ENCODE measurements around the gene EIF1AY. TPM values are rescaled to one million over a fixed set of nuclear protein-coding genes. Genes with fewer than 3 reads are reported as not detected.

The EIF1AY gene
- total and polyA plus RNA-seq, 2 of the 13 experiments (the other 11 are each of a cell fraction or from before 2014, with no cell fraction given), result 20.9 to 53.2 TPM

- TF ChIP-seq SNAPC4 (CRISPR knock-in tag; IDR thresholded peaks at IDR 0.05), result no peak
- TF ChIP-seq HNRNPL (IDR thresholded peaks at IDR 0.05; ENCODE audit: low read depth, low read length), result no peak
- TF ChIP-seq SATB2 (CRISPR knock-in tag; IDR thresholded peaks at IDR 0.05), result no peak
- no peak for TF ChIP-seq HNRNPH1 (optimal IDR thresholded peaks at IDR 0.05; ENCODE audit: low read depth, low read length)
- TF ChIP-seq SP4 (CRISPR knock-in tag; IDR thresholded peaks at IDR 0.05), result no peak
- TF ChIP-seq ZFX (CRISPR knock-in tag; IDR thresholded peaks at IDR 0.05; ENCODE audit: low read depth), result peak; percentile 69
- TF ChIP-seq HOXA3 (CRISPR knock-in tag; IDR thresholded peaks at IDR 0.05), result peak; percentile 72
- no peak for TF ChIP-seq ZNF496 (CRISPR knock-in tag; IDR thresholded peaks at IDR 0.05; ENCODE audit: insufficient replicate concordance)
- TF ChIP-seq ETV6 (CRISPR knock-in tag; conservative IDR thresholded peaks at IDR 0.05), result no peak
- TF ChIP-seq SP5 (CRISPR knock-in tag; IDR thresholded peaks at IDR 0.05; ENCODE audit: borderline replicate concordance, low read depth), result peak; percentile 20; the same call in 1 of the 2 replicates
- 0 out of 2 replicates have a peak, but pooled peaks have one; percentile 14 for TF ChIP-seq MED1 (CRISPR knock-in tag; IDR thresholded peaks at IDR 0.05)
- no peak for TF ChIP-seq ZNF878 (CRISPR knock-in tag; IDR thresholded peaks at IDR 0.05)
- no peak for TF ChIP-seq U2AF1 (optimal IDR thresholded peaks at IDR 0.05; ENCODE audit: low read depth, low read length)
- TF ChIP-seq ZNF816 (CRISPR knock-in tag; IDR thresholded peaks at IDR 0.05; ENCODE audit: borderline replicate concordance), result no peak
- TF ChIP-seq, protein P1, sequence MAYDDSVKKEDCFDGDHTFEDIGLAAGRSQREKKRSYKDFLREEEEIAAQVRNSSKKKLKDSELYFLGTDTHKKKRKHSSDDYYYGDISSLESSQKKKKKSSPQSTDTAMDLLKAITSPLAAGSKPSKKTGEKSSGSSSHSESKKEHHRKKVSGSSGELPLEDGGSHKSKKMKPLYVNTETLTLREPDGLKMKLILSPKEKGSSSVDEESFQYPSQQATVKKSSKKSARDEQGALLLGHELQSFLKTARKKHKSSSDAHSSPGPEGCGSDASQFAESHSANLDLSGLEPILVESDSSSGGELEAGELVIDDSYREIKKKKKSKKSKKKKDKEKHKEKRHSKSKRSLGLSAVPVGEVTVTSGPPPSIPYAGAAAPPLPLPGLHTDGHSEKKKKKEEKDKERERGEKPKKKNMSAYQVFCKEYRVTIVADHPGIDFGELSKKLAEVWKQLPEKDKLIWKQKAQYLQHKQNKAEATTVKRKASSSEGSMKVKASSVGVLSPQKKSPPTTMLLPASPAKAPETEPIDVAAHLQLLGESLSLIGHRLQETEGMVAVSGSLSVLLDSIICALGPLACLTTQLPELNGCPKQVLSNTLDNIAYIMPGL (CRISPR knock-in tag; IDR thresholded peaks at IDR 0.05; ENCODE audit: borderline replicate concordance in 1 of 2, low read depth in 1 of 2), result peak; percentile 38 to 42; a peak in 1 of 4 replicates
- no peak for TF ChIP-seq ZNF790 (CRISPR knock-in tag; IDR thresholded peaks at IDR 0.05; ENCODE audit: borderline replicate concordance)
- TF ChIP-seq ZNF296 (CRISPR knock-in tag; conservative IDR thresholded peaks at IDR 0.05), result no peak
- TF ChIP-seq WIZ (CRISPR knock-in tag; IDR thresholded peaks at IDR 0.05), result no peak
- no peak for TF ChIP-seq BHLHE40 (IDR thresholded peaks at IDR 0.05; ENCODE audit: low read length)
- TF ChIP-seq ZBTB14 (CRISPR knock-in tag; IDR thresholded peaks at IDR 0.05), result no peak
- no peak for TF ChIP-seq SMAD9 (CRISPR knock-in tag; IDR thresholded peaks at IDR 0.05)
- no peak for TF ChIP-seq ZBTB38 (CRISPR knock-in tag; IDR thresholded peaks at IDR 0.05)
- TF ChIP-seq TAF1 (CRISPR knock-in tag; IDR thresholded peaks at IDR 0.05), result peak; percentile 69
- no peak for TF ChIP-seq RXRA (CRISPR knock-in tag; IDR thresholded peaks at IDR 0.05)
These were observed at the start of gene EIF1AY (continued) for GRCh38 chrY:20575531-20576121.

All from HepG2 (cell line).